ENCODE results near the gene EPS8L3. TPM values are rescaled to one million over a fixed set of nuclear protein-coding genes. Genes with fewer than 3 reads are reported as not detected.

EPS8L3 gene
- total RNA-seq, 3 donors from 2014 or later (not counting 1 experiment from before 2014, with no cell fraction given), result 0.47 TPM; not detected in 2

GRCh38 chr1:109765896-109766615, 2.3 kb upstream of the EPS8L3 start:
- H3K27me3 Mint-ChIP-seq (ENCODE audit: low read depth in 2 of 2), result peaks cover 7 to 11% of the 10 kb centered on the region in 2 donors
- Histone ChIP-seq H3K4me1 (ENCODE audit: control insufficient read depth, insufficient read depth, low read length) (peaks cover 13% of the 10 kb centered on the region), H3K9me3 (ENCODE audit: control insufficient read depth, insufficient read depth, low read length) (no peaks in the 10 kb centered on the region), H3K4me3 (ENCODE audit: low read length) (no peak overlapping the region), H3K36me3 (ENCODE audit: control insufficient read depth, insufficient read depth, low read length) (no peaks in the 10 kb centered on the region), H3K27me3 (ENCODE audit: control insufficient read depth, insufficient read depth, low read length) (no peaks in the 10 kb centered on the region), H3K27ac (ENCODE audit: low read length) (no peak overlapping the region)
- 80% methylated on average over 13 of the region's 13 CpGs for WGBS (ENCODE audit: insufficient coverage)
- intact Hi-C loops (cut with micrococcal nuclease), result no loop called here
- H3K4me3 Mint-ChIP-seq, result no peak overlapping the region
- DNase-seq (peak in 1 of 2 donors; percentile 8), ATAC-seq (no peak)
- no peaks in the 10 kb centered on the region for H3K36me3 Mint-ChIP-seq
- H3K9me3 Mint-ChIP-seq, result no peaks in the 10 kb centered on the region
- no peak overlapping the region for H3K27ac Mint-ChIP-seq
- no peak for TF ChIP-seq CTCF (IDR thresholded peaks at IDR 0.05)
- H3K4me1 Mint-ChIP-seq, result peaks cover 0 to 9% of the 10 kb centered on the region in 2 donors

- H3K36me3 ChIP-seq (ENCODE audit: control insufficient read depth, insufficient read depth, low read length), result no peaks in the 10 kb centered on the region
- H3K27me3 Mint-ChIP-seq (ENCODE audit: low read depth in 2 of 2), result peaks cover 5 to 11% of the 10 kb centered on the region in 2 donors
- intact Hi-C loops (cut with micrococcal nuclease), result no loop called here
- no peak for TF ChIP-seq CTCF (IDR thresholded peaks at IDR 0.05)
- peak in 1 of 2 donors; percentile 6 for DNase-seq
- WGBS (ENCODE audit: insufficient coverage), result 66% methylated on average over 4 of the region's 4 CpGs
- ATAC-seq, result no peak
- peaks cover 0 to 9% of the 10 kb centered on the region in 2 donors for H3K4me1 Mint-ChIP-seq
- no peak overlapping the region for H3K4me3 ChIP-seq (ENCODE audit: low read length)
- no peak overlapping the region for H3K27ac Mint-ChIP-seq
- no peaks in the 10 kb centered on the region for H3K9me3 Mint-ChIP-seq
- no peak overlapping the region for H3K27ac ChIP-seq (ENCODE audit: low read length)
- H3K36me3 Mint-ChIP-seq, result no peaks in the 10 kb centered on the region
- no peaks in the 10 kb centered on the region for H3K9me3 ChIP-seq (ENCODE audit: control insufficient read depth, insufficient read depth, low read length)
- H3K27me3 ChIP-seq (ENCODE audit: control insufficient read depth, insufficient read depth, low read length), result no peaks in the 10 kb centered on the region
- peaks cover 13% of the 10 kb centered on the region for H3K4me1 ChIP-seq (ENCODE audit: control insufficient read depth, insufficient read depth, low read length)
- no peak overlapping the region for H3K4me3 Mint-ChIP-seq
These were observed 1.7 kb upstream of the EPS8L3 start for GRCh38 chr1:109765483-109765815.

GRCh38 chr1:109764561-109765482, 1.1 kb upstream of the EPS8L3 start:
- Mint-ChIP-seq H3K27ac (peak overlapping the region in 1 of 2 donors; percentile 34), H3K27me3 (ENCODE audit: low read depth in 2 of 2) (peaks cover 5 to 11% of the 10 kb centered on the region in 2 donors), H3K4me3 (no peak overlapping the region), H3K36me3 (no peaks in the 10 kb centered on the region), H3K9me3 (no peaks in the 10 kb centered on the region), H3K4me1 (peaks cover 0 to 9% of the 10 kb centered on the region in 2 donors)
- H3K4me3 ChIP-seq (ENCODE audit: low read length), result no peak overlapping the region
- no peak for TF ChIP-seq CTCF (IDR thresholded peaks at IDR 0.05)
- no peaks in the 10 kb centered on the region for H3K27me3 ChIP-seq (ENCODE audit: control insufficient read depth, insufficient read depth, low read length)
- no peak overlapping the region for H3K27ac ChIP-seq (ENCODE audit: low read length)
- H3K9me3 ChIP-seq (ENCODE audit: control insufficient read depth, insufficient read depth, low read length), result no peaks in the 10 kb centered on the region
- ATAC-seq (no peak), DNase-seq (peak in 1 of 2 donors; percentile 3)
- 86% methylated on average over 13 of the region's 13 CpGs for WGBS (ENCODE audit: insufficient coverage)
- H3K36me3 ChIP-seq (ENCODE audit: control insufficient read depth, insufficient read depth, low read length), result no peaks in the 10 kb centered on the region
- H3K4me1 ChIP-seq (ENCODE audit: control insufficient read depth, insufficient read depth, low read length), result peaks cover 13% of the 10 kb centered on the region
- intact Hi-C loops (cut with micrococcal nuclease), result no loop called here

Data from natural killer cell (primary cell).